HG03442 (cell line): Measurements from ENCODE around the gene C10orf90.

Experiments
- ATAC-seq: cut with Tn5 transposase; IDR thresholded peaks from one replicate; pipeline ENCODE4 v1.9.1; 2021; ENCODE audit warnings: mild to moderate bottlenecking, moderate library complexity; ENCODE audit not compliant: unreplicated experiment

Gene C10orf90, protein sequence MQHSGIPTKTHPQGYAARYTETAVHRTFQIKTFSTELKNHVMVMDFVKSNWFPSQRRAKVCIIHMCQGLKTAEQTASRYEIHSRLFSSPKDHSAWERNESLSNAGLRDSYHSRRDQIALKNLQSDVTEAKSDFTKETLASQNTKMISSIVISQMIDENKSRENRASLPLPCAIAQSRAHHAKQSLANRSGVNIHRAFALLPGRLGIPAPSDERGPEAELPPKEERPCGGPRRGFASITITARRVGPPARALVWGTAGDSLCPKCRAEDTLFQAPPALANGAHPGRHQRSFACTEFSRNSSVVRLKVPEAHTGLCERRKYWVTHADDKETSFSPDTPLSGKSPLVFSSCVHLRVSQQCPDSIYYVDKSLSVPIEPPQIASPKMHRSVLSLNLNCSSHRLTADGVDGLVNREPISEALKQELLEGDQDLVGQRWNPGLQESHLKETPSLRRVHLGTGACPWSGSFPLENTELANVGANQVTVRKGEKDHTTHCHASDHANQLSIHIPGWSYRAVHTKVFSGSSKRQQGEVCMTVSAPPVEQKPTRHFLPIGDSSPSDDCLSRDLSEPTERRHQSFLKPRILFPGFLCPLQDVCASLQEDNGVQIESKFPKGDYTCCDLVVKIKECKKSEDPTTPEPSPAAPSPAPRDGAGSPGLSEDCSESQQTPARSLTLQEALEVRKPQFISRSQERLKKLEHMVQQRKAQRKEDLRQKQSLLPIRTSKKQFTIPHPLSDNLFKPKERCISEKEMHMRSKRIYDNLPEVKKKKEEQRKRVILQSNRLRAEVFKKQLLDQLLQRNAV

DNA sequence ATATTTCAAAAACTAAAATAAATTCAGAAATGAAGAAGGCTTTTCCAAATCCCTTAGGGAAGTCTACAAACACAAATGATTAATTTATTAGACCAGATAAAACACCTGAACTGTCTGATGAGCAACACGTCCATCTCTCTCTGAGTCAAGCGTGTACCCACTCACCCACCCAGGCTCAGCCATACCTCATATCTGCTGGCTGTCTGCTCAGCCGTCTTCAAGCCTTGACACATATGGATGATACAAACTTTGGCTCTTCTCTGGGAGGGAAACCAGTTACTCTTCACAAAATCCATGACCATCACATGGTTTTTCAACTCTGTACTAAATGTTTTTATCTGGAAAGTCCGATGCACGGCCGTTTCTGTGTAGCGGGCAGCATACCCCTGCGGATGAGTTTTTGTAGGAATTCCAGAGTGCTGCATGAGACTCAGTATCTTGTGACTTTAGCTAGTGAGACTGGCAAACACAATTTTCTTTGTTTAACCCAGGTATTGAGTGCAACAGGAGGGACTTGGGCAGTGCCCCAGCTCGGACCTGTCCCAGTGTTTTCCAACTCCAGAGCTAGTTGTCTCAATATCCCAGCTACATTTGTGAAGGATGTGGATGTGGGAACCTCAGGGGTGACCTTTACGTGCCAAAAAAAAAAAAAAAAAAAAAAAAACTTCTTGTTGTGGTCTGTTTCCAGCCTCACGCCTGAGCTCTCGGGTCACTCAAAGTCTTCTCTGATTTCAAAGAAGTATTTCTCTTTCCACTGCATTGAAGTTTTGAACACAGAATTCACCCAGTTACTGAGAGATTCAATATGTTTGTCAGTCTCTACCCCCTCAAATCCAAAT, at the start of gene C10orf90:
C10orf90 (minus strand) TSS at position 638 of the 839 bp plus-strand sequence; CDS start at position 425, 213 bp downstream.
- ATAC-seq = no peak

- no peak for ATAC-seq
These were observed 45.9 kb upstream of the C10orf90 start for GRCh38 chr10:126716366-126716765.

GRCh38 chr10:126713594-126713993, 43.1 kb upstream of the C10orf90 start:
- ATAC-seq = no peak

DNA sequence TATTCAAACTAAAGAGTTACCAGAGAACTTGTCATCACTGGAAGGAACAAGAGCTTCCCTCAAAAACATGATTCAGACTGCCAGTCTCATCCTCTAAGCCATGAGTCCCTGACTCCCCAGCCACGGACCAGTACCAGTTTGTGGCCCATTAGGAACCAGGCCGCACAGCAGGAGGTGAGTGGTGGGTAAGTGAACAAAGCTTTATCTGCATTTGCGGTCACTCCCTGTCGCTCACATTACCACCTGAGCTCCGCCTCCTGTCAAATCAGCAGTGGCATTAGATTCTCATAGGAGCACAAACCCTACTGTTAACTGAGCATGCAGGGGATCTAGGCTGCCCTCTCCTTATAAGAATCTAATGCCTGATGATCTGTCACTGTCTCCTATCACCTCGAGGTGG, 42.2 kb upstream of the C10orf90 start:
- ATAC-seq = no peak

GRCh38 chr10:126705951-126706565, 35.6 kb upstream of the C10orf90 start:
- no peak for ATAC-seq

- ATAC-seq = no peak
These were observed 34.6 kb upstream of the C10orf90 start for GRCh38 chr10:126705131-126705530.

- no peak for ATAC-seq
These were observed 34.2 kb upstream of the C10orf90 start for GRCh38 chr10:126704649-126705048.

GRCh38 chr10:126702181-126702580, 31.7 kb upstream of the C10orf90 start:
- ATAC-seq = no peak

- ATAC-seq = no peak
These were observed 31.0 kb upstream of the C10orf90 start for GRCh38 chr10:126701526-126701925.

DNA sequence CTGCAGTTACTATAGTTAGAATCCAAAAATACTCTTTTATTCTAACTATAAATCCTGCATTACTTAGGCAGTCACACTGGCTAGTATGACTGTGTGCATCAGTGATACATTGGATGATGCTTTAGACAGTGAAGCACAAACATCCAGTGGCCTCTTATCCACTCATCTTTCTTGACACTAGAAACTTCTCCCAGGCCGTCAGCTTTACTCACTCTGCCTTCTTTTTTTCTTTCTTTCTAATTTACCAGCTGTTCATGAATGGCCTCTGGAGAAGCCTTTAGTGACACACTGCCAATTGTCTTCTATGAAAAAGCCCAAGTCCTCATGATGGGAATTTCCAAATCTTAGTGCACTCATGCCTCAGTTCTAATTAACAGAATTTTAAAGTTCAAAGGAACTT, 26.2 kb upstream of the C10orf90 start:
- ATAC-seq = no peak

DNA sequence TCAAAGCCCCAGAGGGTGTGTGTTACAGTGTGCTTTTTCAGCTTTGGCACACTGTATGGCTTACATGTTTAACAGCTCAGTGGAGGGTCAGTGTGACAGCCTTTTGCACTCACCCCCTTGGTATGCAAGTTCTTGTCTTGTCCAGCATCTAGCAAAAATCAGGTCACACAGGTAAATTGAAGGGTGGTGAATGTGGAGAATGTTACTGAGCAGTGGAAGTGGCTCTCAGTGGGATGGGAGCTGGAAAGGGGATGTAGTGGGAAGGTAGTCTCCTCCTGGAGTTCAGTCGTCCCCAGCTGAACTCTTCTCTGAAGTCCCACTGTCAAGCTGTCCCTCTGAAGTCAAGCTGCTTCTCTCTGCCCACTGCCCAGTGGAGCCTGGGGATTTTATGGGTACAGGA, 21.0 kb upstream of the C10orf90 start:
- no peak for ATAC-seq

GRCh38 chr10:126690534-126690933, 20.0 kb upstream of the C10orf90 start:
- ATAC-seq = no peak

DNA sequence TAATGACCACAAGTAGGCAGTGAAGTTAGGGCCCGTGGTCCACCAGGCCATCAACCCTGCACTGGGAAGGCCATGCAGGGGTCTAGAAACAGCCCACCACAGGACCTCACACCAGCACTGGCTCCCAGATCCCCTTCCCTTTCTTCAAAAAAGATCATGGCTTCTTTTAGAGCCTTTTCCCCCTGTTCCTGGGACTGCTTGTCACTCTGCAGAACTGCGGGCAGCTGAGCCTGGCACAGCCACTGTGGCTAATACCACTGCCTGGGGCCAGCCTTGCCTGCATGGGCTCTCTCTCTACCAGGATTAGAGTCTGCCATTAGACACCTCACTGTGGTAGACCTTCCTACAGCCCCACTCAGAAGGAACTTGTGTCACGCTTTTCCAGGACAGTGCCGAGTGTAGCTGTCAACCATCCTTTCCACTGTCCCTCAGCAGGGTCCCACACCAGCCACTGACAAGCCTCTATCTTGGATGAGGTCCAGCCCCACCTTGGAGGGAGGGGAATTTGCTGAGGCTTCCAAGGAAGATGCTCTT, 19.0 kb upstream of the C10orf90 start:
- no peak for ATAC-seq

- ATAC-seq = no peak
These were observed 16.7 kb upstream of the C10orf90 start for GRCh38 chr10:126687121-126687606.

- no peak for ATAC-seq
These were observed 16.2 kb upstream of the C10orf90 start for GRCh38 chr10:126686719-126687118.

DNA sequence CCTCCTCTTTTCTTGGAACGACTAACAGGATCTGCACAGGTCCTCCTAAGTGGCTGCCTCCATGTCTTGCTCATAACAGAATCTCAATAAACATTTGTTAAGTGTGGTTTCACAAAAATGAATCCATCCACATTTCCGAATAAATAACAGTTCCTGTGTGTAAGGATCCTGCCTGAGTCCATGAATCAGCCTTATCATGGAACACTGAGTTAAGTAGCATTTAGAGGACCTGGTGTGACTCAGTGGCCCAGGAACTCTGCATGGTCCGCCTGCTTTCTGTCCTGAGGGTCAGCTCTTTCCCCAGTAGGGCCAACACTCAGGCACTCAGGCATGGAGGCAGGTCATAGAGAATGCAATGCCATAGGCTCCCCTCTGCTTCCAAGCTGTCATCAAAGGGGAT, 15.8 kb upstream of the C10orf90 start:
- no peak for ATAC-seq

GRCh38 chr10:126685756-126686155, 15.3 kb upstream of the C10orf90 start:
- ATAC-seq = no peak

GRCh38 chr10:126684171-126684745, 13.8 kb upstream of the C10orf90 start:
- no peak for ATAC-seq

DNA sequence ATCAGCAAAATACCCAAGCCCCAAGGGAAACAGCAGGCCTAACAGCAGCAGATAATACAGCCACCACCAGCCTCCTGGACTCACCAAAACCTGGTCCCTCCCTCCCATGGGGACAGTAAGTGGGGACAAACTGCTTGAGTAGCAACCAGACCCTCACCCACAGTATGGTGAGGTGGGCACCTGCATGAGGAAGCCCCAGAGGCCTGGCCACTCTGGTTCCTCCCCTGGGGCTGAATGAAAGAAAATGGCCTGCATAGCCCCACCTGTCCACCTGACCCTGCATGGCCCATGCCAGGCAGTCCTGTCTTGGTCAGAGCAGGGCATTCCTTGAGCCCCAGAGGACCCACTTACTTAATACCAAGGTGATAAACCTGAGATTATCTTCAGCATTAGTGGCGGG, 13.0 kb upstream of the C10orf90 start:
- ATAC-seq = no peak
